GM18873 (cell line): ENCODE data around the gene NCOA4.
"Not testable (repeated sequence)": the region's sequence is repeated elsewhere in the genome, so short reads cannot be mapped to it uniquely, and the experiment has no call there.

Source experiments
- ATAC-seq: cut with Tn5 transposase; IDR thresholded peaks from one replicate; pipeline ENCODE4 v1.9.1; 2021; ENCODE audit warnings: mild to moderate bottlenecking, moderate library complexity, moderate number of reproducible peaks; ENCODE audit not compliant: unreplicated experiment, low FRiP score

The NCOA4 gene

GRCh38 chr10:46052791-46053375, 22.5 kb upstream of the NCOA4 start:
- ATAC-seq, result no peak

GRCh38 chr10:46052057-46052790, 21.8 kb upstream of the NCOA4 start:
- no peak for ATAC-seq

- no peak for ATAC-seq
Observed at GRCh38 chr10:46050941-46051623, 20.7 kb upstream of the NCOA4 start.

- not testable (repeated sequence) for ATAC-seq
Observed at GRCh38 chr10:46049497-46049831, 19.0 kb upstream of the NCOA4 start.

GRCh38 chr10:46048152-46048551, 17.7 kb upstream of the NCOA4 start:
- no peak for ATAC-seq

- no peak for ATAC-seq
Observed at GRCh38 chr10:46046261-46046660, 15.8 kb upstream of the NCOA4 start, which contains the start of gene MSMB. TSS of gene MSMB (minus strand) at chr10:46046269. CDS start at chr10:46046237, 32 bp downstream.

GRCh38 chr10:46042527-46042926, 12.1 kb upstream of the NCOA4 start:
- no peak for ATAC-seq

GRCh38 chr10:46040004-46040403, 9.6 kb upstream of the NCOA4 start:
- no peak for ATAC-seq

- ATAC-seq, result no peak
Observed at GRCh38 chr10:46037107-46037825, 6.8 kb upstream of the NCOA4 start.

- no peak for ATAC-seq
Observed at GRCh38 chr10:46035923-46036849, 5.8 kb upstream of the NCOA4 start.

- no peak for ATAC-seq
Observed at GRCh38 chr10:46033602-46034011, 3.2 kb upstream of the NCOA4 start.

- ATAC-seq, result no peak
Observed at GRCh38 chr10:46031648-46032532, 1.5 kb upstream of the NCOA4 start.

GRCh38 chr10:46029461-46030030, 877 bp downstream of the NCOA4 start:
- ATAC-seq, result no peak

- no peak for ATAC-seq
Observed at GRCh38 chr10:46028584-46029460, 1.6 kb downstream of the NCOA4 start.

GRCh38 chr10:46026106-46026505, 4.3 kb downstream of the NCOA4 start:
- no peak for ATAC-seq

- no peak for ATAC-seq
Observed at GRCh38 chr10:46025406-46025805, 5.0 kb downstream of the NCOA4 start.

- no peak for ATAC-seq
Observed at GRCh38 chr10:46024948-46025347, 5.5 kb downstream of the NCOA4 start.
